Right lobe of liver (tissue), 6 donors: ENCODE data around the gene IQCN. TPM values are rescaled to one million over a fixed set of nuclear protein-coding genes. Genes with fewer than 3 reads are reported as not detected.

Experiments
- ATAC-seq, 4 donors: fragments of 200-7000 bp; cut with Tn5 transposase; one replicate each; pipeline ENCODE4 v1.9.1; 2020; ENCODE audit warnings: mild to moderate bottlenecking in 4 of 4, moderate library complexity in 4 of 4
- DNase-seq, 3 donors: peaks; one replicate each; pipeline ENCODE4 v3.0.0-alpha.2; 2020
- H3K27ac ChIP-seq, 3 donors: fragments of 200-600 bp; one replicate each; pipeline ENCODE4 v1.8.0; 2022
- H3K27me3 ChIP-seq, 2 donors: fragments of 200-600 bp; one replicate each; pipeline ENCODE4 v1.8.0; 2022
- H3K36me3 ChIP-seq, 4 donors: fragments of 200-600 bp; sonication (generic) in 1 of 4; one replicate each; pipeline versions ENCODE4 v1.5.1 to v1.8.0; 2017 to 2022; ENCODE audit warnings: control low read depth in 1 of 4
- H3K4me1 ChIP-seq, 4 donors: fragments of 200-600 bp; sonication (generic) in 1 of 4; one replicate each; pipeline versions ENCODE4 v1.5.1 to v1.8.0; 2017 to 2022; ENCODE audit warnings: control low read depth in 1 of 4
- H3K4me3 ChIP-seq, 3 donors: fragments of 200-600 bp; one replicate each; pipeline ENCODE4 v1.8.0; 2022
- H3K9me3 ChIP-seq, 4 donors: fragments of 200-600 bp; sonication (generic) in 1 of 4; one replicate each; pipeline versions ENCODE4 v1.5.1 to v1.8.0; 2017 to 2022; ENCODE audit warnings: control low read depth in 1 of 4
- POLR2A ChIP-seq: fragments of 450-650 bp; IDR thresholded peaks from one replicate; pipeline ENCODE4 v1.6.1; 2017; ENCODE audit warnings: antibody characterized with exemption, mild to moderate bottlenecking
- WGBS: methylation state at CpG from one replicate; pipeline ENCODE4 v1.1.6; 2018; ENCODE audit warnings: low coverage, low lambda C conversion rate; ENCODE audit not compliant: insufficient coverage; ENCODE audit errors: missing lambda C conversion rate; 5-methylcytosine and 5-hydroxymethylcytosine counted together
- intact Hi-C, 2 donors: fragments of 100-400 bp; cut with DNase I; formaldehyde crosslinking; loops; one replicate each; pipeline versions ENCODE4 v1.11.2 to v1.14.1; 2022
- total RNA-seq, 6 experiments: library from RNA; depleted of rRNA in 2 of 6; stranded (reverse); fragments of >200 nt in 2 of 6; fragmentation: NEBNext Ultra II Directional in 3 of 6; extraction: Animal tissue kit (Norgen Biotek cat#: 25700) in 3 of 6; gene quantifications; one replicate each; pipeline versions ENCODE4 v1.1.0 to v1.2.4, GENCODE V29; 2016 to 2023
- TF ChIP-seq, protein P1 (sequence below), 4 donors: fragments of 200-600 bp in 3 of 4; fragments of 450-650 bp in 1 of 4; IDR thresholded peaks; one replicate each; pipeline versions ENCODE4 v1.5.1 to v1.8.0; 2016 to 2022; ENCODE audit warnings: antibody characterized with exemption in 4 of 4, mild to moderate bottlenecking in 2 of 4
- donor health status: DM: no; HTN: yes; CAD: no.
- donor health status: DM: no; HTN: no; CAD: no.
- donor health status: DM: no; HTN: no; CAD: no.
- donor health status: DM: no; HTN: yes; CAD: no.
- donor health status: DM: no; HTN: yes; CAD: no.

The IQCN gene
- total RNA-seq, 6 experiments from 2014 or later: 0.82 to 5.3 (median 2.5) TPM

DNA sequence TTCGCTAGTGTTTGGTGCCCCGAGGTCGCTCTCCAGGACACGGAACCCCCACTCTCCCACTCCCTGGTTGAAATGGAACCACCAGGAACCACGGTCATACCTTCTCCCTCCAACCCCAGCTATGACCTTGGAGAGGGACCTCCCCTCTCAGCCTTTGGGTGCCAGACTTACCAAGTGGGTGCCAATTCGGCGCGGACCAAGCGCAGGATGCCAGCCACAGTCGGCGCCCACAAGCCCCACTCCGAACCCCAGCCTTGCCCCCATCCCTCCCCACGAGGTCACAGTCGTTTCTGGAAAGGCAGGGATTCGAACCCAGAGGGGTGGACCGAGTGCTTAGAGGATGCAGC lies 48.9 kb downstream of the IQCN start:
- peak overlapping the region in 1 of 3 donors; percentile 19 for H3K4me3 ChIP-seq
- intact Hi-C loops: no loop called here
- peaks cover 0 to 9% of the 10 kb centered on the region in 2 donors for H3K27me3 ChIP-seq
- DNase-seq: no peak
- no peak for TF ChIP-seq POLR2A
- TF ChIP-seq, protein P1, sequence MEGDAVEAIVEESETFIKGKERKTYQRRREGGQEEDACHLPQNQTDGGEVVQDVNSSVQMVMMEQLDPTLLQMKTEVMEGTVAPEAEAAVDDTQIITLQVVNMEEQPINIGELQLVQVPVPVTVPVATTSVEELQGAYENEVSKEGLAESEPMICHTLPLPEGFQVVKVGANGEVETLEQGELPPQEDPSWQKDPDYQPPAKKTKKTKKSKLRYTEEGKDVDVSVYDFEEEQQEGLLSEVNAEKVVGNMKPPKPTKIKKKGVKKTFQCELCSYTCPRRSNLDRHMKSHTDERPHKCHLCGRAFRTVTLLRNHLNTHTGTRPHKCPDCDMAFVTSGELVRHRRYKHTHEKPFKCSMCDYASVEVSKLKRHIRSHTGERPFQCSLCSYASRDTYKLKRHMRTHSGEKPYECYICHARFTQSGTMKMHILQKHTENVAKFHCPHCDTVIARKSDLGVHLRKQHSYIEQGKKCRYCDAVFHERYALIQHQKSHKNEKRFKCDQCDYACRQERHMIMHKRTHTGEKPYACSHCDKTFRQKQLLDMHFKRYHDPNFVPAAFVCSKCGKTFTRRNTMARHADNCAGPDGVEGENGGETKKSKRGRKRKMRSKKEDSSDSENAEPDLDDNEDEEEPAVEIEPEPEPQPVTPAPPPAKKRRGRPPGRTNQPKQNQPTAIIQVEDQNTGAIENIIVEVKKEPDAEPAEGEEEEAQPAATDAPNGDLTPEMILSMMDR (IDR thresholded peaks at IDR 0.05): no peak
- 5% methylated on average over 4 of the region's 16 CpGs for WGBS
- H3K9me3 ChIP-seq: no peaks in the 10 kb centered on the region
- H3K36me3 ChIP-seq: no peaks in the 10 kb centered on the region
- ATAC-seq: no peak
- peaks cover 0 to 14% (median 4%) of the 10 kb centered on the region in 4 donors for H3K4me1 ChIP-seq
- peak overlapping the region in 1 of 3 donors; percentile 51 for H3K27ac ChIP-seq

DNA sequence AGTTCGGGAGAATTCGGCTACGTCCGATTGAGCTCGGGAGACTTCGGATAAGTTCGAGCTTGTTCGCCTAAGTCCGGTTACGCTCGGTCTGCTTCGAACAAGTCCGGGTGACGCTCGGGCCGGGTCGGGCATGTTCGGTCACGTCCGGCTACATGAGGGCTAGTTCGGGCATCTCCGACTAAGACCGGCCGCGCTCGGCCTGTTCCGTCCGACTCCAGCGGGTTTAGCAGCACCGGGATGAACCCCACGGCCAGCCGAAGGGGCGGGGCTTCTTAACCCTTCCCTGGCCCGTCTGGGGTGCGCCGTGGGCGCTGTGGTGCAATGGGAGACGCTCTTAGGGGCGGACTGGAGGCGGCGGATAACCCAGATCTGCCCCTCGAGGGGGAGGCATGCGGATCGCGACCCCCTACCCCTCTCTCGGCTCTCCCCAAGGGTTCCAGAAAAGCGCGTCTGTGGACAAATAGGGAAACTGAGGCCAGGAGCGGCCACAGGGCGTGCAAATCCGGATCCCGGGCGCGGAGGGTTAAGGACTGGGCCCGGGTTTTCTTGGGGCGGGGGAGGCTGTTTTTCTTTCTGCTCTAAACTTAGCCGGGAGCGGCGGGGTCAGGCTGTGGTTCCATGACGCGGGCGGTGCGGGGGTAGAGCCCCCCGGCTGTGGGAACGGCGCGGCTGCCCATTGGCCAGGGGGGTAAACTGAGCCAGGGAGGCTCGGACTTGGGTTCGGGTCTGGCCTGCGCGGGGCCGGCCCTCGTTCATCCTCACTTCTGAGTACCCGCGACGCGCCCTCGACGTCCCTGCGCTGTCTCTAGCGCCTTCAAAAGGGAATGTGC lies 49.5 kb downstream of the IQCN start:
- TF ChIP-seq POLR2A: no peak
- TF ChIP-seq, protein P1 (IDR thresholded peaks at IDR 0.05): no peak
- WGBS: under 1% methylated on average over 26 of the region's 81 CpGs
- ATAC-seq (peak; percentile 94 to 98 (median 96)), DNase-seq (peak; percentile 94 to 95 (median 95))
- intact Hi-C loops: no loop called here
- H3K4me1 ChIP-seq: peaks cover 0 to 14% (median 4%) of the 10 kb centered on the region in 4 donors
- H3K9me3 ChIP-seq: no peaks in the 10 kb centered on the region
- H3K27me3 ChIP-seq: peaks cover 0 to 9% of the 10 kb centered on the region in 2 donors
- peak overlapping the region; percentile 36 to 54 (median 42) for H3K4me3 ChIP-seq
- H3K27ac ChIP-seq: peak overlapping the region in 2 of 3 donors; percentile 49 to 51
- no peaks in the 10 kb centered on the region for H3K36me3 ChIP-seq

DNA sequence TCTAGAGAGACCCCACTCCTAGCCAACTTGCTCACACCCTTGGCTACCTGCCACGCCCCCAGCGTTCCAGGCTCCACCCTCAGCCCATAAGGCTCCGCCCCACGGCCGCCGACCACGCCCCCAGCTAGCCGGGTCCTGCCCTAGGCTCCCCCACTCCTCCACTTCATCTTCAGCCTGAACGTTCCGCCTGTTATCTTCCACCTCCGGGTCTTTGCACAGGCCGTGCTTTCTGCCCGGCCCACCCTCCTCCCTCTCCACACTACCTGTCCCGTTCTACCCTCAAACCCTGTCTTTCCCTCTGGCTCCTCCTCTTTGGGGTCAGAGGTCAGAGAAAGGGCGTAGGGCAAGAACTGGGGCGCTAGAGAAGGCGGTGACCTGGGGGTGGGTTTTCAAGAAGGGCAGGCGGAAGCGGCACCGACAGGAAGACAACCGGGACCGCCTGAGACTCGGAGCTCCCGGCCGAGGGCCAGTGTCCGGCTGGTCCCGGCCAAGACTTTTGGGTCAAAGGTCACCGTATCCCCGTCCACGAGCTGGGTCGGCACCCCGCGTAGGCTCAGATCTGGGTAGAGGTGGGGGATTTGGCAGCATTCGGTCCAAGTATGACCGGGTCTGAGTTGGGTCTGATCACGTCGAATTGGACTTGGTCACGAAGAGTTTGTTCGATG lies 50.3 kb downstream of the IQCN start:
- no peaks in the 10 kb centered on the region for H3K36me3 ChIP-seq
- TF ChIP-seq, protein P1 (IDR thresholded peaks at IDR 0.05): no peak
- TF ChIP-seq POLR2A: no peak
- DNase-seq (peak; percentile 59 to 73 (median 72)), ATAC-seq (peak; percentile 32 to 53 (median 38))
- peak overlapping the region; percentile 45 to 52 (median 49) for H3K27ac ChIP-seq
- WGBS: 7% methylated on average over 29 of the region's 39 CpGs
- H3K4me3 ChIP-seq: peak overlapping the region; percentile 36 to 54 (median 42)
- peaks cover 0 to 9% of the 10 kb centered on the region in 2 donors for H3K27me3 ChIP-seq
- intact Hi-C loops: no loop called here
- peaks cover 0 to 14% (median 4%) of the 10 kb centered on the region in 4 donors for H3K4me1 ChIP-seq
- H3K9me3 ChIP-seq: no peaks in the 10 kb centered on the region

DNA sequence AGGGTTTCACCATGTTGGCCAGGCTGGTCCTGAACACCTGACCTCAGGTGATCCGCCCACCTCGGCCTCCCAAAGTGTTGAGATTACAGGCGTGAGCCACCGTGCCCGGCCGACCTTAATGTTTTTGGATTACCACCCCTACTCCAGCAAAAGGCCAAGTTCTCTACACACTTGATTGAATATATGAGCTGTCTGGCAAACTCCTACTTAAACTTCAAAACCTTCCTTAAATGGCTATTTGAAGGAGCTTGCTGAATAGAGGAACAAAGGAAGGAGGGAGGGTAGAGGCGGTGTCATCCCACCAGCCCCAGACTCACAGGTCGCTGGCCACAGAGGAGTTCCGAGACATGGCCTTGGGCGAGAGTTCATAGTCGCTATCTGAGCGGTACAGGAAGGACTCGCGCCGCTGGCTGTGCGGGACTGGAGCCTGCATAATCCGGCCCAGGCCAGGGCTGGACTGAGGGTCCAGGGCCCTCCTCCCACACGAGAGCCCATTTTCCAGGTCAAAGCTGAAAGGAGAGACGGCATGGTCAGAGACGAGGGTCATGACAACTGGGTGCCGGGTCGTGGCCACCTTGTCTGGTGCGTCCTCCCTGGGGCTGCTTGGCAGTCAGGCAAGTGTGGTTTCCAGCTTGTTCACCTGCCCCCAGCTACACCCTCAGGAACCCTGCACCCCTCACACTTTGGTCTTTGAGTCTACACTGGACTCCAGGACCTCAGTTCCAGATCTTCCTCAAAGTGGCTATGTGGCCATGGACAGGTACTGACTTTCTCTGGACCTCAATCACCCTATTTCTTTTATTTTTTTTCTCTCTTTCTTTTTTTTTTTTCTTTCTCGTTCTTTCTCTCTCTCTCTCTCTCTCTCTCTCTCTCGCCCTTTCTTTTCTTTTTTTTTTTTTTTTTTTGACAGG lies 52.2 kb downstream of the IQCN start:
- H3K36me3 ChIP-seq: no peaks in the 10 kb centered on the region
- no peak overlapping the region for H3K27ac ChIP-seq
- intact Hi-C loops: no loop called here
- no peak for ATAC-seq
- TF ChIP-seq, protein P1 (IDR thresholded peaks at IDR 0.05): no peak
- no peak for TF ChIP-seq POLR2A
- WGBS: 82% methylated on average over 12 of the region's 25 CpGs
- peaks cover 0 to 14% (median 4%) of the 10 kb centered on the region in 4 donors for H3K4me1 ChIP-seq
- H3K4me3 ChIP-seq: no peak overlapping the region
- DNase-seq: no peak
- H3K27me3 ChIP-seq: peaks cover 0 to 9% of the 10 kb centered on the region in 2 donors
- no peaks in the 10 kb centered on the region for H3K9me3 ChIP-seq
